Skeletal muscle tissue (tissue), 4 donors: ENCODE data around the gene FGF12. TPM values are rescaled to one million over a fixed set of nuclear protein-coding genes. Genes with fewer than 3 reads are reported as not detected.

Experiments used
- H3K27ac ChIP-seq: one replicate; pipeline ENCODE4 v1.7.0; 2013; ENCODE audit warnings: mild to moderate bottlenecking, low read depth, low read length, inconsistent platforms
- H3K27me3 ChIP-seq, 3 donors: one replicate each; pipeline ENCODE4 v1.7.0; 2013; ENCODE audit warnings: low read length in 3 of 3; ENCODE audit not compliant: control insufficient read depth in 3 of 3, insufficient read depth in 3 of 3
- H3K36me3 ChIP-seq, 3 donors: one replicate each; pipeline ENCODE4 v1.7.0; 2013; ENCODE audit warnings: low read length in 3 of 3; ENCODE audit not compliant: control insufficient read depth in 3 of 3, insufficient read depth in 3 of 3
- H3K4me1 ChIP-seq, 3 donors: one replicate each; pipeline ENCODE4 v1.7.0; 2013; ENCODE audit warnings: low read length in 3 of 3, mild to moderate bottlenecking in 3 of 3; ENCODE audit not compliant: control insufficient read depth in 3 of 3, insufficient read depth in 3 of 3
- H3K4me3 ChIP-seq, 3 donors: one replicate each; pipeline ENCODE4 v1.7.0; 2013; ENCODE audit warnings: low read length in 3 of 3
- H3K9ac ChIP-seq, 3 donors: one replicate each; pipeline ENCODE4 v1.7.0; 2013; ENCODE audit warnings: low read length in 3 of 3, mild to moderate bottlenecking in 3 of 3, moderate library complexity in 2 of 3, low read depth in 1 of 3
- H3K9me3 ChIP-seq, 3 donors: one replicate each; pipeline ENCODE4 v1.7.0; 2013; ENCODE audit warnings: low read length in 3 of 3; ENCODE audit not compliant: control insufficient read depth in 3 of 3
- total RNA-seq: library from RNA; depleted of rRNA; stranded (reverse); fragments of >200 nt; gene quantifications from one replicate; pipeline ENCODE4 v1.2.3, GENCODE V29; 2014
- donor health status: Osteomylitis.

The FGF12 gene
- total RNA-seq, 1 donor from 2014 or later: 2.1 TPM

DNA sequence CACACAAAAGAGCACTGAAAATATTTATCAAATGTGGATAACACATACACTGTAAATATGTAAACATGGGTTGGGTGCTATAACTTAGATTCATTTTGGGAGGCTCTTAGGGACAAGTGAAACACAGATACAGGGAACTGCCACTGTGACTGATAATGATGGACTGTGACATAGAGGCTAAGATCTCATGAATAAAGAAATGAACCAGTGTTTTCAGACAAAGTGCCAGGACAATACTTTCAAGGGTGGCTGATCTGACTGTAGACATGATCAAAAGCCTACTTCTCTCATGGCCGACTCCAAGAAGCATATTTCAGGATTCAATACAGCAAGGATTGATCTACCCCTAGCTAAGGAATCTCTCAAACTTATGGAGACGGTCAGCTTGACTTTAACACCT is 353.8 kb downstream of the FGF12 start:
- H3K9ac ChIP-seq: no peak overlapping the region
- no peak overlapping the region for H3K27ac ChIP-seq
- H3K4me3 ChIP-seq: no peak overlapping the region
- H3K36me3 ChIP-seq: no peaks in the 10 kb centered on the region
- H3K4me1 ChIP-seq: peaks cover 0 to 6% (median 0%) of the 10 kb centered on the region in 3 donors
- no peaks in the 10 kb centered on the region for H3K27me3 ChIP-seq
- H3K9me3 ChIP-seq: no peaks in the 10 kb centered on the region

DNA sequence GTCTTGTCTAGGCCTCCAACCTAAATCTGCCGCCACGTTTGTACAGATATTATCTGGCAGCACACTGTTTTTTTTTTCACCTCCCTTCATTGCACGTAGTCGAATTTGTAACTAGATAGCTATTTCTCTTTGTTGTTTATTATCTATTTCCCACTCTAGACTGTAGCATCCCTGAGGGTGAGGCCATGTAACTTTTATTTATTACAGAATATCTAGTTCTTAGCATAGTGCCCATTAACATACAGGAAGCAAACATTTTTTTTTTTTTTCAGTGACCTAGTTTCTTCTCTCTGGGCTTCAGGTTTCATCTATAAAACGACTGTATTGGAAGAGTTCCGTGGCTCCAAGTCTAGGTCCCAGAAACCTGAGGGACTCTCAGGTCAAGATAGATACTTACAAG is 354.3 kb downstream of the FGF12 start:
- peaks cover 0 to 6% (median 0%) of the 10 kb centered on the region in 3 donors for H3K4me1 ChIP-seq
- H3K9me3 ChIP-seq: no peaks in the 10 kb centered on the region
- no peak overlapping the region for H3K9ac ChIP-seq
- H3K36me3 ChIP-seq: no peaks in the 10 kb centered on the region
- H3K27me3 ChIP-seq: no peaks in the 10 kb centered on the region
- H3K27ac ChIP-seq: no peak overlapping the region
- H3K4me3 ChIP-seq: no peak overlapping the region

DNA sequence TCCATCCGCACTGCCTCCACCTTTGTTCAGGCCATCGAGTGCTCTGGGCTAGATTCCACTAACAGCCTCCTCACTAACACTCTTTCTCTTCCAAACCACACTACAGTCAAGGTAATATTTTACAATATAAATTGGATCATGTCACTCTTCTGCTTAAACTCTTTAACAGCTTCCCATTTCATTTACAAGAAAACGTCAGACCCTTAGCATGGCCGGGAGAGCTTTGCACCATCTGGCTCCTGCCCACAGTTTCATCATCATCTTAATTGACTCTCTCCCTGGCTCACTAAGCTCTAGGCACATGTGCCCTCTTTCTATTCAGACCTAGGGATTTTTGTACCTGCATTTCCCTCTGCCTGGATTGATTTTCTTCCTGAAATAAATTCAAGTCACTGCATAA is 354.7 kb downstream of the FGF12 start:
- Histone ChIP-seq H3K9ac (no peak overlapping the region), H3K27ac (no peak overlapping the region), H3K27me3 (no peaks in the 10 kb centered on the region), H3K36me3 (no peaks in the 10 kb centered on the region), H3K9me3 (no peaks in the 10 kb centered on the region), H3K4me3 (no peak overlapping the region), H3K4me1 (peaks cover 0 to 6% (median 0%) of the 10 kb centered on the region in 3 donors)

DNA sequence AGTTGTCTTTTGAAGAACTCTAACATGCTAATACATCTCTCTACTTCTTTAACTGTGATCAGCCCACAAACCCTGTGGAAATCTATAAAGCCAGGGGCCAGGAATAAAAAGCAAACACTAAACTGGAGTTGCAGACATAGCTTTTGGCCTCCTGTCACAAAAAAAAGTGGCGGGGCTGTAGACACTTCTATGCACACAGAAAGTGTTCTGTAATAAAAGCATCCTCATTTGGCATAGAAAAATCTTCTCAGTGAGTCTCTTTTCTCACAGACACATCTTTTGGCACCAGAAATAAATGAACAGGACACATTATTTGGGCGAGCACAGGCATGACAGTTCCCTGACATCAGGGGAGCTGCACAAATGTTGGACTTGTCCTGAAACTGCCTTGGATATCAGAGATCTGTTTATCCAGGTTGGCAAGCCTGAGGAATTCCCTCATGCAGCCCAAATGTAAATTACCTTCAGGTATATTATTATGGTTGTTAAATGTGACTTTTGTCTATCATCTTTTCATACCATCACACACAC is 355.4 kb downstream of the FGF12 start:
- Histone ChIP-seq H3K4me3 (no peak overlapping the region), H3K9ac (no peak overlapping the region)

DNA sequence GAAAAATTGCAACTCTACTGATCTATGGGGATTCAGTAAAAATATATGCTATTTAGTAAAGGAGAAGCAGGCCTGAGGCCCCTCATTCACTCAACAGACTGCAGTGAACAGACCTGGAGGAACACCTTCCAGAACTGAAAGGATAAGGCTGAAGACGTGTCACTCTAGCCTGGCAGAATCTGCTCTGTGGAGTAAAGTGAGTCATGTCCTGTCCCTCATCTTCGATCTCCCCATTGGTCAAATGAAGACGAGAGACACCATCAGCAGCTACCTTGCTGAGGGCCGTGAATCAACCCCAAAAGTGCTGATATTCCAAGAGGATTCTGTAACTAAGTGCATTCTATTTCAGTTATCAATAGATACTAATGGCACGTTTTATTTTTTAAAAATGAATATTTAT is 359.7 kb downstream of the FGF12 start:
- H3K4me3 ChIP-seq: no peak overlapping the region
- H3K27me3 ChIP-seq: no peaks in the 10 kb centered on the region
- no peak overlapping the region for H3K9ac ChIP-seq
- H3K4me1 ChIP-seq: peaks cover 0 to 6% (median 0%) of the 10 kb centered on the region in 3 donors
- no peak overlapping the region for H3K27ac ChIP-seq
- H3K36me3 ChIP-seq: no peaks in the 10 kb centered on the region
- H3K9me3 ChIP-seq: no peaks in the 10 kb centered on the region

More for the DNA sequence above, 355.4 kb downstream of the FGF12 start:
- H3K4me1 ChIP-seq: peaks cover 0 to 6% (median 0%) of the 10 kb centered on the region in 3 donors
- no peaks in the 10 kb centered on the region for H3K27me3 ChIP-seq
- H3K9me3 ChIP-seq: no peaks in the 10 kb centered on the region
- H3K27ac ChIP-seq: no peak overlapping the region
- H3K36me3 ChIP-seq: no peaks in the 10 kb centered on the region

DNA sequence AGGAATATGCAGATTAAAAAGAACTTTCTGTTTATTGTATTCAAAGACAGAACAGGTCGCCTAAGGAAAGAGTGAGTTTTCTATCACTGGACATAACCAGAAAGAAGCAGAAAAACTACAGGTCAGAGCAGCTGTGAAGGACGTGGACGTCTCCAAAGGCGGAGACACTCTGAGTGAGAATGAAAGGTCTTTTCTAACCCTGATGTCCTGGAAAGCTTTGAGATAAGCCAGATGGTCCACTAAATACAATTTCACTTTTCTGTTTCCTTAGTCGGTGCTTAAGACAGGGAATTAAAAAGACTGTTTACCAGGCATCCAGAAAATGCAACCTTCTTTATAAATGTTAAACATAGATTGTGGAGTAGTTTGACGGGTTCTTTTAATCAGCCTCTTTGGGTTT is 360.4 kb downstream of the FGF12 start:
- no peaks in the 10 kb centered on the region for H3K36me3 ChIP-seq
- H3K9ac ChIP-seq: no peak overlapping the region
- peaks cover 0 to under 1% (median 0%) of the 10 kb centered on the region in 3 donors for H3K4me1 ChIP-seq
- no peaks in the 10 kb centered on the region for H3K9me3 ChIP-seq
- H3K4me3 ChIP-seq: no peak overlapping the region
- H3K27ac ChIP-seq: no peak overlapping the region
- no peaks in the 10 kb centered on the region for H3K27me3 ChIP-seq

DNA sequence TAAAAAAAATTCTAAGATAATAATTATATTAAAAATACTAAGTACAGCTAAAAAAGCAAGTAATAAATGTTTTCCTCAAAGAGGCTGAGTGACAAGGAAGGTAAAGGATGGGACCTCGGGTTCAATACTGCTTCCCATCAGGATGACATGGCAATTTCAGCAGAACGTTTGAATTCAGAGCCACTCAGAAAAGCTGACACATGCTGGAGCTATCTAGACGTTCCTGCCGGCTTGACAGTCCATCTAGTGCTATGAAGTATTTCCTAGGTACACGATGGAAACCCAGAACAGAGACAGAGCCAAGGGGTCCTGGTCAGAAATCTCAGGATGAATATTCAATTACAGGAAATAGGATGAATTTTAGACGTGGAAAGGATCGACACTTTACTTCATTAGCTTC is 361.8 kb downstream of the FGF12 start:
- Histone ChIP-seq H3K9ac (no peak overlapping the region), H3K27me3 (no peaks in the 10 kb centered on the region), H3K4me1 (no peaks in the 10 kb centered on the region), H3K4me3 (no peak overlapping the region), H3K36me3 (no peaks in the 10 kb centered on the region), H3K27ac (no peak overlapping the region), H3K9me3 (no peaks in the 10 kb centered on the region)

DNA sequence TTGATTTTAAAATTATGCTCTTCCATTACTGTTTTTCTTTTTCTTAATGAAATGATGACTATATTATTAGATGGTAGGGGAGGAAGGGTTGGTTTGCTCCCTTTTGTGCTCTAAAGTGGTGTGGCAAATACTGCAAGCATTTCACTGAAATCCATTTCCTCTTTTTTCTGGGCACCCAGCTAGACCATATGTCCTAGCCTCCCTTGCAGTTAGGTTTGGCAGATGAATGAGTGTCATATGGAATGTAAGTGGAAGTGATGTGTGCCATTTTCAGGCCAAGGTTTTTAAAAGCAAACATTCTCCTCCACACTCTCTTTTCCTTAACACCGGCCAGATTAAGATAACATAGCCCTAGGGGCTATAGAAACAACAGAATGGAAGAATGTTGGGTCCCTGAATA is 363.0 kb downstream of the FGF12 start:
- H3K27me3 ChIP-seq: no peaks in the 10 kb centered on the region
- H3K4me1 ChIP-seq: no peaks in the 10 kb centered on the region
- H3K4me3 ChIP-seq: no peak overlapping the region
- no peaks in the 10 kb centered on the region for H3K9me3 ChIP-seq
- H3K9ac ChIP-seq: no peak overlapping the region
- no peaks in the 10 kb centered on the region for H3K36me3 ChIP-seq
- no peak overlapping the region for H3K27ac ChIP-seq

DNA sequence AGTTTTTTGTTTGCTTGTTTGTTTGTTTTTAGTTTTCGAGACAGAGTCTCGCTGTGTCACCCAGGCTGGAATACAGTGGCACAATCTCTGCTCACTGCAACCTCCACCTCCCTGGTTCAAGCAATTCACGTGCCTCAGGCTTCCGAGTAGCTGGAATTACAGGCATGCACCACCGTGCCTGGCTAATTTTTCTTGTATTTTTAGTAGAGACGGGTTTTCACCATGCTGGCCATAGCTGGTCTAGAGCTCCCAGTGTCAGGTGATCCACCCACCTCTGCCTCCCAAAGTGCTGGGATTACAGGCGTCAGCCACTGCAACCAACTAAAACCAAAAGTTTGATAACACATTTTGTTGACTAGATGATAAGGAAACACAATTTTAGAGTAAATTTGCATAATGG is 372.7 kb downstream of the FGF12 start:
- H3K27me3 ChIP-seq: no peaks in the 10 kb centered on the region
- H3K27ac ChIP-seq: no peak overlapping the region
- no peaks in the 10 kb centered on the region for H3K4me1 ChIP-seq
- H3K4me3 ChIP-seq: no peak overlapping the region
- no peaks in the 10 kb centered on the region for H3K9me3 ChIP-seq
- H3K9ac ChIP-seq: no peak overlapping the region
- no peaks in the 10 kb centered on the region for H3K36me3 ChIP-seq

DNA sequence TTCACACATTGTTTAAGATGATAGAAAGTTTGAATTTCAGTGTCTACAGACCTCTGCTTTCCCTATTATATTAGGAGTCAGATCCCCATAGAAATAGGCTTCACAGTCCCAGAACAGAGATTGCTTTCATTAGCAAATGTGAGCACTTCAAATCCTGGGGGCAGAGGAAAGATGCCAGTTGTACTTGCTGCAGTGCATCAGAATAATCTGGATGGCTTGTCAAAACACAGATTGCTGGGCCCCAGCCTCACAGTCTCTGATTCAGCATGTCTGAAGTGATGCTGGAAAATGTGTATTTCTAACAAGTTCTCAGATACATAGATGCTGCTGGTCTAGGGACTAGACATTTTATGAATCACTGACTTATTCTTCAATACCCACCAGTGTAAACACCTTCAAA is 375.2 kb downstream of the FGF12 start:
- no peak overlapping the region for H3K27ac ChIP-seq
- no peaks in the 10 kb centered on the region for H3K36me3 ChIP-seq
- H3K27me3 ChIP-seq: no peaks in the 10 kb centered on the region
- H3K4me3 ChIP-seq: no peak overlapping the region
- no peaks in the 10 kb centered on the region for H3K4me1 ChIP-seq
- no peaks in the 10 kb centered on the region for H3K9me3 ChIP-seq
- H3K9ac ChIP-seq: no peak overlapping the region

DNA sequence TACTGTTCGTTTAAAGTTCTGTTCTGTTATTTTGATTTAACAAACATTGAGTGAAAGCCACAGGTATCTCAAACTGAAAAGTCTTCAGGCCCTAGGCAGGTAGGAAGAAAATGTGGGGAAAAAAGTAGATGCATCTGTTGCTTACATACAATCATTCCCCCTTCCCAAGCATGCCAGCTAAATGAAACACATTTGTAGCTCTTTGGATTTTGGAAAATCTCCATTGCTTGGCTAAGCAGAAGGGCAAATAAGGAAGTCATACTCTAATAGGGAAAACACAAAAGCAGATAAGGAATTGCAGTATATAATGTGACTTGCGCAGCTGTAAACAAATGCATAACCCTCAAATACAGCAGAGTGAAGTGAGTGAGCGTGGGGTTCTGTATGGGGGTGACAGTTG is 375.9 kb downstream of the FGF12 start:
- no peak overlapping the region for H3K9ac ChIP-seq

More for the DNA sequence above, 375.9 kb downstream of the FGF12 start:
- Histone ChIP-seq H3K27ac (no peak overlapping the region), H3K27me3 (no peaks in the 10 kb centered on the region), H3K36me3 (no peaks in the 10 kb centered on the region), H3K4me1 (no peaks in the 10 kb centered on the region), H3K9me3 (no peaks in the 10 kb centered on the region), H3K4me3 (no peak overlapping the region)
